ENCODE results near the gene PGAP6.

Gene PGAP6

DNA sequence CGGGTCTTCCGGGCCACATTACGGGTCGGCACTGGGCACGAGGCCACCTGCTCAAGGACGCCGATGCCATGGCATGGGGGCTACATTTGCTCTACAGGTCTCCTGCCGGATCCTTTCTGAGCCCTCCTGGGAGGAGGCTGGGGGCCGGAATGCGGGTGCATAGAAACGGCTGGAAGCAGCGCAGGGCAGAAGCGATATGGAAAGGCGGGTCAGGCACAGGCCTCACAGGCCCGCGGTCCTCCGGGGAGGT lies 57.7 kb downstream of the PGAP6 start:
- POLR2A ChIA-PET = no interaction called here
- CTCF ChIA-PET = no interaction called here
- DNase-seq (ENCODE audit: extremely low spot score) = no peak
- no peak for TF ChIP-seq SP1 (IDR thresholded peaks at IDR 0.05)
- peak; percentile 34; the same call in 1 of the 2 replicates for TF ChIP-seq L3MBTL2 (conservative IDR thresholded peaks at IDR 0.05)
- TF ChIP-seq NFRKB (IDR thresholded peaks at IDR 0.05) = no peak
- no peak for TF ChIP-seq HDGF (IDR thresholded peaks at IDR 0.05; ENCODE audit: borderline replicate concordance)

DNA sequence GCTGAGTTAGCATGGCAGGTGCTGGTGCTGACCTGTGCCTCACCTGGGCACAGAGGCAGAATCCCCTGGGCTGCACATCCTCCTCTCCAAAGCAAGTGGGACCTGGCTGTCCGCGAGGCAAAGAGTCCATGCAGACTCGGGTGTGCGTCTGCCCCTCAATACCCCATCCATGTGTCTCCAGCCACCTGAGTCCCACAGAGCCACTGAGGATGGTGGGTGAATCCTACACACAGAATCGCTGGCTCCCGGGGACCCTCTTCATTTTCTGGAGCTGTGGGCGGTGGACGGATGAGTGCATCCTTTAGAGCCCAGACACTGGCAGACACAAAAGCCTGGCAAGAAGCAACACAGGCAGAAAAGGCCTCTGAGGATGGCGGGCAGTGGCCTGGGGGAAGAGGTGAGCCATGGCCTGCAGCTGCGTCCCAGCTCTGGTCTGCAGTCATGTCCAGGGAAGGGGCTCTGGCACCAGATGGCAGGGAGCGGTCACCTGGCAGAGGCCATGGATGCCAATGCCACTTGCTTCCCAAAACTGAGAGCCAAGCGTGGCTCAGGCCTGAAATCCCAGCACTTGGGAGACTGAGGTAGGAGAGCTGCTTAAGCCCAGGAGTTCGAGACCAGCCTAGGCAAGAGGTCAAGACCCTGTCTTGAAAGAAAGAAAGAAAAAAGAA lies 59.2 kb downstream of the PGAP6 start:
- ChIA-PET POLR2A (interaction anchor here (1.8 kb wide), 1 partner anchor 42 kb away, joined by 5 read pairs; the partner anchor contains the start of gene ARHGDIG), CTCF (no interaction called here)
- TF ChIP-seq FOXM1 (IDR thresholded peaks at IDR 0.05; ENCODE audit: borderline replicate concordance) (no peak), FOXA1 (IDR thresholded peaks at IDR 0.05) (no peak), SP1 (IDR thresholded peaks at IDR 0.05) (no peak), SUZ12 (IDR thresholded peaks at IDR 0.05) (no peak), L3MBTL2 (conservative IDR thresholded peaks at IDR 0.05) (no peak), BHLHE40 (IDR thresholded peaks at IDR 0.05; ENCODE audit: borderline replicate concordance) (no peak), HDGF (IDR thresholded peaks at IDR 0.05; ENCODE audit: borderline replicate concordance) (no peak), FOXK2 (IDR thresholded peaks at IDR 0.05) (no peak), LEF1 (IDR thresholded peaks at IDR 0.05; ENCODE audit: borderline replicate concordance) (no peak), CTBP1 (IDR thresholded peaks at IDR 0.05; ENCODE audit: borderline replicate concordance) (no peak), ZNF384 (IDR thresholded peaks at IDR 0.05) (no peak), ELF4 (IDR thresholded peaks at IDR 0.05) (no peak), ARNT (IDR thresholded peaks at IDR 0.05) (no peak), TARDBP (IDR thresholded peaks at IDR 0.05) (no peak), NFRKB (IDR thresholded peaks at IDR 0.05) (no peak)
- TF ChIP-seq, protein P1, sequence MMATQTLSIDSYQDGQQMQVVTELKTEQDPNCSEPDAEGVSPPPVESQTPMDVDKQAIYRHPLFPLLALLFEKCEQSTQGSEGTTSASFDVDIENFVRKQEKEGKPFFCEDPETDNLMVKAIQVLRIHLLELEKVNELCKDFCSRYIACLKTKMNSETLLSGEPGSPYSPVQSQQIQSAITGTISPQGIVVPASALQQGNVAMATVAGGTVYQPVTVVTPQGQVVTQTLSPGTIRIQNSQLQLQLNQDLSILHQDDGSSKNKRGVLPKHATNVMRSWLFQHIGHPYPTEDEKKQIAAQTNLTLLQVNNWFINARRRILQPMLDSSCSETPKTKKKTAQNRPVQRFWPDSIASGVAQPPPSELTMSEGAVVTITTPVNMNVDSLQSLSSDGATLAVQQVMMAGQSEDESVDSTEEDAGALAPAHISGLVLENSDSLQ (IDR thresholded peaks at IDR 0.05) = no peak

DNA sequence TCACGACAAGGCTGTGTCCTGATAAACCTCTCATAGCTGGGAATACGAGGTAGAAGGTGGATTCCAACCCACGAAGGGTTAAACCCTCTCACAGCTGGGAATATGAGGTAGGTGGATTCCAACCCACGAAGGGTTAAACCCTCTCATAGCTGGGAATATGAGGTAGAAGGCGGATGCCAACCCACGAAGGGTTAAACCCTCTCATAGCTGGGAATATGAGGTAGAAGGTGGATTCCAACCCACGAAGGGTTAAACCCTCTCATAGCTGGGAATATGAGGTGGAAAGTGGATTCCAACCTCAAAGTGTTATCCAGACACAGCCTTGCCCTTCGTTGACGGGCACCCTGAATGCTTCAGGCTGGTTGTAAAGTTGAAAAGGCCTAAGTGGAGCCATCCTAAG lies 60.2 kb downstream of the PGAP6 start:
- peak; percentile 56; the same call in 1 of the 2 replicates for TF ChIP-seq NFRKB (IDR thresholded peaks at IDR 0.05)
- TF ChIP-seq L3MBTL2 (conservative IDR thresholded peaks at IDR 0.05) = no peak
- ChIA-PET POLR2A (interaction anchor here (1.8 kb wide), 1 partner anchor 41 kb away, joined by 5 read pairs; the partner anchor contains the start of gene ARHGDIG), CTCF (no interaction called here)
- DNase-seq (ENCODE audit: extremely low spot score) = no peak

More for the DNA sequence above, 59.2 kb downstream of the PGAP6 start:
- DNase-seq (ENCODE audit: extremely low spot score) = no peak
